ENCODE data around the gene FOXA1. TPM values are rescaled to one million over a fixed set of nuclear protein-coding genes. Genes with fewer than 3 reads are reported as not detected.

The FOXA1 gene
- total RNA-seq, 1 donor from 2014 or later, result 9.1 TPM

GRCh38 chr14:37539992-37540391, 55.1 kb downstream of the FOXA1 start:
- no peak for DNase-seq (ENCODE audit: low read depth)
- no peak overlapping the region for H3K4me3 ChIP-seq (ENCODE audit: low read depth, low read length)
- no peak for TF ChIP-seq CTCF (conservative IDR thresholded peaks at IDR 0.05; ENCODE audit: low read depth, low read length)

Other genes starting within 250 kb of the FOXA1 start
- gene TTC6, start 380 bp upstream of the FOXA1 start, total RNA-seq, result 0.80 TPM in 1 of 2 replicates, not detected in the other

Measured in epithelial cell of proximal tubule (primary cell).